Central memory CD4-positive, alpha-beta T cell (primary cell): Measurements from ENCODE around the gene ST14.
"Not testable (repeated sequence)": the region's sequence is repeated elsewhere in the genome, so short reads cannot be mapped to it uniquely, and the experiment has no call there.

Experiments used
- DNase-seq: peaks from one replicate; pipeline ENCODE4 v3.0.0; 2022

The ST14 gene

GRCh38 chr11:130243816-130244215 lies 84.2 kb downstream of the ST14 start:
- DNase-seq = no peak

- DNase-seq = no peak
Measured at GRCh38 chr11:130244848-130245247, 85.3 kb downstream of the ST14 start.

- not testable (repeated sequence) for DNase-seq
Measured at GRCh38 chr11:130245375-130245774, 85.8 kb downstream of the ST14 start.

DNA sequence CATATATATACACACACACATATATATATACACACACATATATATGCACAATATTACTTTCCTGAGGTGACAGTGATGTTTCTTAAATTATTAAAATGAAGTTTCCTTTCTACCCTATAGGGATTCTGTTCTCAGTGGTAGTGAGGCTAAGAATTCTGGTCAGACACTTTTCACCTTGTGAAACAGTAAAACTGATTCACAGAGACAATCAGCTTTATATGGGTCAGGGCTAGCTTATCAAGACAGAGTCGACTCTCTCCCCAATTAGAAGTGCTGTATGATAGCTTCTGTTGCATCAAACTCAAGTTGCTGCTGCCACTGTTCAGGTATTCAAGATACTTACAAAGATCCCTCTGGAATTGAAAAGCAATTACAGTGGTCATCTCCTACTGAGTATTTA lies 86.7 kb downstream of the ST14 start:
- no peak for DNase-seq

DNA sequence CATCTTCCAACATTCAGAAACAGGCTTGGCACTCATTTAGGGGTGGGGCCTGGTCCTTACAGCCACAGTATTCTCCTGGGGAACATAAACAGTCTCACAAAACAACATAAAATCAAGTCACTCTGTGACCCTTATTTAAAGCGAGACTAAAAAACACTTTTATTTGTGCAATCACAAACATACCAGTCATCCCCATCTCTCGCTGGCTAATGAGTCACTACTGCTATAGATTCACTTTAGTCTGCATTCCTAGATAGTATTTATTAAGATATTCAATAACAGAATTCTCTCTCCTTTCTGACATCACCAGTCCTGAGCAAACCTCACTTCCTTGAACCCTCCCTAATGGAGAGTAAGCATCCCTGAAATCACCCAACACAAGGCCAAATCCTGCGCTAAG lies 87.2 kb downstream of the ST14 start:
- no peak for DNase-seq

- no peak for DNase-seq
Measured at GRCh38 chr11:130247319-130247718, 87.7 kb downstream of the ST14 start.

DNA sequence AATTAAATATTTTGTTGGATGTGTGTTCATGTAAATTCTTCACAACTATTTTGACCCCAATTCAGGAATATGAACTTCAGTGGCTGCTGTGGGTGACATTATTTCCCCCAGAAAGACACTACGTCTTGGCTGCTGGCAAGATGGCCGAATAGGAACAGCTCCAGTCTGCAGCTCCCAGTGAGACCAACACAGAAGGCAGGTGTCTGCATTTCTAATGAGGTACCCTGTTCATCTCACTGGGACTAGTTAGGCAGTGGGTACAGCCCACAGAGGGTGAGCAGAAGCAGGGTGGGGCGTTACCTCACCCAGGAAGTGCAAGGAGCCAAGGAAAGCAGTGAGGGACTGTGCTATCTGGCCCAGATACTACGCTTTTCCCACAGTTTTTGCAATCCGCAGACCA lies 89.8 kb downstream of the ST14 start:
- DNase-seq = no peak

- not testable (repeated sequence) for DNase-seq
Measured at GRCh38 chr11:130249929-130250328, 90.3 kb downstream of the ST14 start.

GRCh38 chr11:130251763-130252162 lies 92.2 kb downstream of the ST14 start:
- DNase-seq = not testable (repeated sequence)
